IMR-90 (cell line): ENCODE results near the gene OR51G1. TPM values are rescaled to one million over a fixed set of nuclear protein-coding genes. Genes with fewer than 3 reads are reported as not detected.

Experiments
- ATAC-seq: fragments of 200-7000 bp; cut with Tn5 transposase; 2 replicates; pipeline ENCODE4 v1.9.1; 2020; ENCODE audit warnings: low read depth, mild to moderate bottlenecking, moderate library complexity
- BruUV-seq: library from RNA; stranded (reverse); fragments of 400-500 nt; replicated peaks from 2 replicates; lab custom pipeline; 2021; lab: Mats Ljungman, UMichigan
- CTCF ChIA-PET: fragments of 300-600 bp; formaldehyde crosslinking; extraction: SDS; loops from one replicate; lab custom pipeline; 2021; ENCODE audit warnings: antibody characterized with exemption; lab: Yijun Ruan, JAX
- POLR2A ChIA-PET: fragments of 300-600 bp; sonication (Branson Sonifier 250); formaldehyde crosslinking; loops from one replicate; lab custom pipeline; 2022; ENCODE audit warnings: antibody characterized with exemption; ENCODE audit not compliant: unreplicated experiment; lab: Charles Lee
- DNase-seq: peaks from one replicate; pipeline ENCODE4 v3.0.0; 2013
- H2AFZ ChIP-seq: replicated peaks from 2 replicates; pipeline ENCODE3; 2013; ENCODE audit warnings: low read length, mild to moderate bottlenecking; ENCODE audit not compliant: poor library complexity
- H2AK5ac ChIP-seq: 2 replicates; pipeline ENCODE4 v1.6.1; 2013; ENCODE audit warnings: low read depth, low read length, inconsistent platforms
- H2AK9ac ChIP-seq: replicated peaks from 2 replicates; pipeline ENCODE3; 2013; ENCODE audit warnings: mild to moderate bottlenecking, low read depth, low read length, moderate library complexity; ENCODE audit not compliant: poor library complexity
- H2BK120ac ChIP-seq: 2 replicates; pipeline ENCODE4 v1.6.1; 2013; ENCODE audit warnings: low read depth, low read length, inconsistent platforms
- H2BK15ac ChIP-seq: 3 replicates; pipeline ENCODE4 v1.6.1; 2013; ENCODE audit warnings: low read depth, low read length, inconsistent platforms
- H2BK20ac ChIP-seq: 2 replicates; pipeline ENCODE4 v1.6.1; 2013; ENCODE audit warnings: low read depth, mild to moderate bottlenecking, inconsistent platforms, low read length, moderate library complexity
- H2BK5ac ChIP-seq: 2 replicates; pipeline ENCODE4 v1.6.1; 2013; ENCODE audit warnings: mild to moderate bottlenecking, low read depth, low read length, inconsistent platforms; ENCODE audit not compliant: poor library complexity, severe bottlenecking
- H3K14ac ChIP-seq: replicated peaks from 2 replicates; pipeline ENCODE4 v1.6.1; 2013; ENCODE audit warnings: low read depth, low read length, inconsistent platforms
- H3K18ac ChIP-seq: 2 replicates; pipeline ENCODE4 v1.6.1; 2013; ENCODE audit warnings: low read depth, low read length, control low read depth
- H3K23ac ChIP-seq: 2 replicates; pipeline ENCODE4 v1.6.1; 2013; ENCODE audit warnings: low read depth, low read length, inconsistent platforms
- H3K27ac ChIP-seq: 2 replicates; pipeline ENCODE4 v1.5.1; 2013; ENCODE audit warnings: mild to moderate bottlenecking, control low read depth, low read length; ENCODE audit not compliant: insufficient read depth
- H3K27me3 ChIP-seq: 2 replicates; pipeline ENCODE4 v1.6.1; 2013; ENCODE audit warnings: low read length; ENCODE audit not compliant: control insufficient read depth, insufficient read depth
- H3K36me3 ChIP-seq: 2 replicates; pipeline ENCODE4 v1.6.1; 2013; ENCODE audit warnings: low read length, mixed read lengths; ENCODE audit not compliant: control insufficient read depth, insufficient read depth
- H3K4ac ChIP-seq: 2 replicates; pipeline ENCODE4 v1.6.1; 2013; ENCODE audit warnings: low read depth, low read length, inconsistent platforms
- H3K4me1 ChIP-seq: 2 replicates; pipeline ENCODE4 v1.6.1; 2013; ENCODE audit warnings: low read length, mixed read lengths; ENCODE audit not compliant: control insufficient read depth, insufficient read depth
- H3K4me2 ChIP-seq: 2 replicates; pipeline ENCODE4 v1.6.1; 2013; ENCODE audit warnings: low read depth, mild to moderate bottlenecking, control low read depth, low read length, moderate library complexity
- H3K4me3 ChIP-seq: 2 replicates; pipeline ENCODE4 v1.5.1; 2013; ENCODE audit warnings: low read depth, mild to moderate bottlenecking, control low read depth, low read length, moderate library complexity; ENCODE audit not compliant: insufficient read depth
- H3K56ac ChIP-seq: 2 replicates; pipeline ENCODE4 v1.6.1; 2013; ENCODE audit warnings: low read length, inconsistent platforms; ENCODE audit not compliant: insufficient read depth; ENCODE audit errors: extremely low read depth
- H3K79me1 ChIP-seq, 2 experiments: 2 replicates each; pipeline ENCODE4 v1.6.1; 2013; ENCODE audit warnings: low read length in 2 of 2, inconsistent platforms in 1 of 2, low read depth in 1 of 2
- H3K9ac ChIP-seq: 2 replicates; pipeline ENCODE4 v1.6.1; 2013; ENCODE audit warnings: low read depth, low read length, control low read depth
- H3K9me1 ChIP-seq: 2 replicates; pipeline ENCODE4 v1.6.1; 2013; ENCODE audit warnings: low read length, inconsistent platforms; ENCODE audit not compliant: insufficient read depth
- H3K9me3 ChIP-seq: 2 replicates; pipeline ENCODE4 v1.6.1; 2013; ENCODE audit warnings: low read length; ENCODE audit not compliant: control insufficient read depth, insufficient read depth
- H4K20me1 ChIP-seq: 2 replicates; pipeline ENCODE4 v1.6.1; 2013; ENCODE audit warnings: low read length, inconsistent platforms; ENCODE audit not compliant: insufficient read depth
- H4K5ac ChIP-seq: 2 replicates; pipeline ENCODE4 v1.6.1; 2013; ENCODE audit warnings: mild to moderate bottlenecking, low read depth, low read length, control low read depth
- H4K8ac ChIP-seq, 2 experiments: 2 replicates each; pipeline ENCODE4 v1.6.1; 2013; ENCODE audit warnings: low read depth in 2 of 2, low read length in 2 of 2, control low read depth in 1 of 2, inconsistent platforms in 1 of 2
- H4K91ac ChIP-seq: 2 replicates; pipeline ENCODE4 v1.6.1; 2013; ENCODE audit warnings: low read depth, low read length, inconsistent platforms; ENCODE audit not compliant: insufficient read depth
- CEBPB ChIP-seq: IDR thresholded peaks from 2 replicates; pipeline ENCODE4 v1.6.1; 2012; ENCODE audit warnings: low read depth, low read length, improper control_type of control experiment
- RFX5 ChIP-seq: IDR thresholded peaks from 2 replicates; pipeline ENCODE4 v1.8.0; 2012; ENCODE audit warnings: low read depth, mild to moderate bottlenecking, low read length, moderate library complexity
- WGBS, 2 experiments: methylation state at CpG; one replicate each; pipeline versions ENCODE4 v1.1.5 to v1.1.7; 2013; ENCODE audit warnings: missing lambda C conversion rate in 2 of 2; ENCODE audit not compliant: insufficient read length in 1 of 2; ENCODE audit errors: extremely low coverage in 2 of 2; 5-methylcytosine and 5-hydroxymethylcytosine counted together
- dilution Hi-C: fragments of 300-500 bp; cut with HindIII; formaldehyde crosslinking; loops from one replicate; pipeline ENCODE4 v1.14.3; 2018; ENCODE audit warnings: low sequenced_read_pairs; ENCODE audit not compliant: unreplicated experiment
- in situ Hi-C: fragments of 300-500 bp; cut with MboI; formaldehyde crosslinking; loops from 3 replicates; pipeline ENCODE4 v1.14.3; 2019; ENCODE audit warnings: low sequenced_read_pairs, inconsistent platforms, mixed read lengths
- intact Hi-C: fragments of 100-400 bp; cut with micrococcal nuclease; formaldehyde crosslinking; loops from 2 replicates; pipeline ENCODE4 v1.10.0; 2022
- polyA plus RNA-seq, 3 experiments: library from polyadenylated mRNA; depleted of rRNA; stranded (reverse); fragments of >200 nt; gene quantifications; 2 replicates each; pipeline ENCODE4 v1.2.3, GENCODE V29; 2012; ENCODE audit warnings: low replicate concordance in 1 of 3
- total RNA-seq: library from RNA; depleted of rRNA; stranded (reverse); fragments of >200 nt; gene quantifications from 2 replicates; pipeline ENCODE4 v1.2.3, GENCODE V29; 2012

OR51G1 gene
- total and polyA plus RNA-seq, 2 of the 4 experiments (the other 2 are of a cell fraction), result not detected

DNA sequence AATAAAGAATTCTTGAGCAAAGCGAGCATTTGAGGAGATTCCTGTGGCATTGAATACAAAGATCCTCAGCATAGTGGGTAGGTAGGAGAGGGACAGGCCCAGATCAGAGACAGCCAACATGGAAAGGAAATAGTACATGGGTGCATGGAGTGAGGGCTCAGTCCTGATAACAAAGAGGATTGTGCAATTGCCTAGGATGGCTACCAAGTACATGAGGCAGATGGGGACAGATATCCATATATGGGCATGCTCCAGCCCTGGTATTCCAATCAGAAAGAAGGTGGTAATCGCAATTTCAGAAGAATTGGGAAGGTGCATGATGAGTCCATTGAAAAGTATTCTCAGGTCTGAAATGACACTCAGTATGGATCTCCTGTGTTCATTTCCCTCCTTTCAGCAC, 33.9 kb downstream of the OR51G1 start:
- dilution Hi-C loops (no loop called here), in situ Hi-C loops (no loop called here), intact Hi-C loops (no loop called here)
- Histone ChIP-seq H3K9ac (no peak overlapping the region), H2AFZ (no peak overlapping the region), H2BK20ac (peak overlapping the region; percentile 57), H3K27ac (no peak overlapping the region), H3K79me1 (no peaks in the 10 kb centered on the region), H2AK5ac (no peak overlapping the region; the same call in 1 of the 2 replicates), H3K14ac (peak overlapping the region; percentile 29; the same call in 1 of the 2 replicates), H4K8ac (no peak overlapping the region), H3K9me3 (no peaks in the 10 kb centered on the region), H3K4me1 (no peaks in the 10 kb centered on the region; the same call in 1 of the 2 replicates), H3K23ac (0 out of 2 replicates have a peak overlapping the region, but pooled peaks have one; percentile 25), H2BK5ac (no peak overlapping the region), H2AK9ac (no peak overlapping the region), H3K9me1 (no peaks in the 10 kb centered on the region), H3K18ac (peak overlapping the region; percentile 12; the same call in 1 of the 2 replicates), H3K4me3 (no peak overlapping the region), H2BK15ac (0 out of 3 replicates have a peak overlapping the region, but pooled peaks have one; percentile 36), H4K5ac (no peak overlapping the region), H3K4ac (peak overlapping the region; percentile 27; the same call in 1 of the 2 replicates), H2BK120ac (peak overlapping the region; percentile 52), H3K36me3 (no peaks in the 10 kb centered on the region), H3K56ac (no peak overlapping the region), H4K91ac (no peak overlapping the region), H4K20me1 (no peaks in the 10 kb centered on the region), H3K27me3 (no peaks in the 10 kb centered on the region), H3K4me2 (no peak overlapping the region)
- DNase-seq (peak; percentile 2), ATAC-seq (no peak)
- WGBS, 2 experiments, result 80% methylated on average over 1 of the region's 2 CpGs; no CpG with 5 or more reads in 1 of the 2 experiments
- ChIA-PET CTCF (no interaction called here), POLR2A (no interaction called here)
- BruUV-seq, result no TSS peak
- TF ChIP-seq RFX5 (no peak), CEBPB (peak; percentile 81)
